ENCODE results near the gene LGSN.

DNA sequence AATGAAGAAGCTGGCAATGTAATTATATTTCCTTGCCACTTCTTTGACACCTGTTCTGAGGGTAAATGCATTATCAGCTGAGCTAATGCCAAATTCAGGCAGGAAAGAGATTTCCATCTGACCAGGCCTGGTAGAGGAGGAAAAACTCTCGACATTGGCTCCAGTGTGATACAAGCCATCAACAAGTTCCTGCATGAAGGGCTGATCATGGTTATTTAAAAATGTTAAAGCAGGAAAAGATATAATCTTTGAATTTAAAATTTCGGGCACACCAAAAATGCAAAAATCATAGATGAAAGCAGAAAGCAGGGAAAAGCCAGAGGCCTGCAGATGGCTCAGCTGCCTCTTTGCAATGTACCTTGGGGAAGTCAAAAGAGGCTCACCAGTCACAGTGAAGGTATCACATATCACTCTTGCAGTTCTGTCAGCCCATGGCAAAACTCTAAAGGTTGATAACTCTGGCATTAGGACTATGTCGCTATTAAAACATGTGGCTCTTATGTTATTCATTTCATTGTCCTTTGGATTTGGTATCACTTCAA, 39.1 kb downstream of the LGSN start:
- TF ChIP-seq RNF2 (IDR thresholded peaks at IDR 0.05; ENCODE audit: borderline replicate concordance, low read depth) (no peak), MYC (IDR thresholded peaks at IDR 0.05; ENCODE audit: borderline replicate concordance, low read length) (no peak), RARB (CRISPR knock-in tag; IDR thresholded peaks at IDR 0.05) (no peak), EP300 (IDR thresholded peaks at IDR 0.05) (no peak), BHLHE40 (IDR thresholded peaks at IDR 0.05; ENCODE audit: low read depth, low read length) (no peak)
- TF ChIP-seq, protein P1, sequence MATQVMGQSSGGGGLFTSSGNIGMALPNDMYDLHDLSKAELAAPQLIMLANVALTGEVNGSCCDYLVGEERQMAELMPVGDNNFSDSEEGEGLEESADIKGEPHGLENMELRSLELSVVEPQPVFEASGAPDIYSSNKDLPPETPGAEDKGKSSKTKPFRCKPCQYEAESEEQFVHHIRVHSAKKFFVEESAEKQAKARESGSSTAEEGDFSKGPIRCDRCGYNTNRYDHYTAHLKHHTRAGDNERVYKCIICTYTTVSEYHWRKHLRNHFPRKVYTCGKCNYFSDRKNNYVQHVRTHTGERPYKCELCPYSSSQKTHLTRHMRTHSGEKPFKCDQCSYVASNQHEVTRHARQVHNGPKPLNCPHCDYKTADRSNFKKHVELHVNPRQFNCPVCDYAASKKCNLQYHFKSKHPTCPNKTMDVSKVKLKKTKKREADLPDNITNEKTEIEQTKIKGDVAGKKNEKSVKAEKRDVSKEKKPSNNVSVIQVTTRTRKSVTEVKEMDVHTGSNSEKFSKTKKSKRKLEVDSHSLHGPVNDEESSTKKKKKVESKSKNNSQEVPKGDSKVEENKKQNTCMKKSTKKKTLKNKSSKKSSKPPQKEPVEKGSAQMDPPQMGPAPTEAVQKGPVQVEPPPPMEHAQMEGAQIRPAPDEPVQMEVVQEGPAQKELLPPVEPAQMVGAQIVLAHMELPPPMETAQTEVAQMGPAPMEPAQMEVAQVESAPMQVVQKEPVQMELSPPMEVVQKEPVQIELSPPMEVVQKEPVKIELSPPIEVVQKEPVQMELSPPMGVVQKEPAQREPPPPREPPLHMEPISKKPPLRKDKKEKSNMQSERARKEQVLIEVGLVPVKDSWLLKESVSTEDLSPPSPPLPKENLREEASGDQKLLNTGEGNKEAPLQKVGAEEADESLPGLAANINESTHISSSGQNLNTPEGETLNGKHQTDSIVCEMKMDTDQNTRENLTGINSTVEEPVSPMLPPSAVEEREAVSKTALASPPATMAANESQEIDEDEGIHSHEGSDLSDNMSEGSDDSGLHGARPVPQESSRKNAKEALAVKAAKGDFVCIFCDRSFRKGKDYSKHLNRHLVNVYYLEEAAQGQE (IDR thresholded peaks at IDR 0.05) = no peak
